Tibial artery (tissue), 4 donors: ENCODE data around the gene IGFLR1.
A peak's percentile ranks its signal among the peaks of the same experiment; 100 is the strongest.

Experiments used
- DNase-seq, 2 donors: peaks; one replicate each; pipeline ENCODE4 v3.0.0-alpha.2; 2019
- H3K27ac ChIP-seq, 2 donors: fragments of 200-600 bp; sonication (generic) in 1 of 2; 1 replicate in 1 of 2; 2 replicates in 1 of 2; pipeline ENCODE4 v1.5.1; 2018 to 2019; ENCODE audit warnings: mild to moderate bottlenecking in 1 of 2
- H3K27me3 ChIP-seq, 2 donors: fragments of 200-600 bp; sonication (generic) in 1 of 2; one replicate each; pipeline versions ENCODE4 v1.5.1 to v1.6.0; 2016 to 2019
- H3K36me3 ChIP-seq, 3 donors: fragments of 200-600 bp; sonication (generic) in 2 of 3; one replicate each; pipeline ENCODE4 v1.5.1; 2016 to 2019; ENCODE audit warnings: mild to moderate bottlenecking in 2 of 3
- H3K4me1 ChIP-seq, 4 donors: fragments of 200-600 bp; sonication (generic) in 2 of 4; 1 replicate in 3 of 4; 2 replicates in 1 of 4; pipeline ENCODE4 v1.5.1; 2016 to 2019
- H3K4me3 ChIP-seq, 2 donors: fragments of 200-600 bp; sonication (generic) in 1 of 2; 1 replicate in 1 of 2; 2 replicates in 1 of 2; pipeline ENCODE4 v1.5.1; 2018 to 2019; ENCODE audit warnings: mild to moderate bottlenecking in 2 of 2
- H3K9me3 ChIP-seq, 3 donors: fragments of 200-600 bp; sonication (generic) in 1 of 3; one replicate each; pipeline ENCODE4 v1.5.1; 2016 to 2019
- CTCF ChIP-seq, 2 experiments: fragments of 200-600 bp in 1 of 2; fragments of 450-650 bp in 1 of 2; IDR thresholded peaks; one replicate each; pipeline ENCODE4 v1.5.1; 2017 to 2019; ENCODE audit warnings: antibody characterized with exemption in 2 of 2, mild to moderate bottlenecking in 1 of 2, moderate library complexity in 1 of 2
- intact Hi-C: fragments of 100-400 bp; cut with DNase I; formaldehyde crosslinking; loops from one replicate; pipeline ENCODE4 v1.15.0; 2023; ENCODE audit warnings: low total_unique reads

IGFLR1 gene

GRCh38 chr19:35752746-35753350, 10.6 kb upstream of the IGFLR1 start:
- intact Hi-C loops = no loop called here
- TF ChIP-seq CTCF (IDR thresholded peaks at IDR 0.05) = no peak
- peaks cover 11 to 31% (median 29%) of the 10 kb centered on the region in 3 donors for H3K36me3 ChIP-seq
- no peaks in the 10 kb centered on the region for H3K9me3 ChIP-seq
- no peak overlapping the region for H3K4me3 ChIP-seq
- H3K4me1 ChIP-seq = peaks cover 5 to 52% (median 43%) of the 10 kb centered on the region in 4 donors
- no peak for DNase-seq
- no peaks in the 10 kb centered on the region for H3K27me3 ChIP-seq
- peak overlapping the region; percentile 13 to 100 for H3K27ac ChIP-seq

- Histone ChIP-seq H3K36me3 (peaks cover 11 to 31% (median 29%) of the 10 kb centered on the region in 3 donors), H3K27me3 (no peaks in the 10 kb centered on the region), H3K27ac (peak overlapping the region; percentile 13 to 100), H3K4me3 (no peak overlapping the region), H3K9me3 (no peaks in the 10 kb centered on the region), H3K4me1 (peaks cover 4 to 51% (median 40%) of the 10 kb centered on the region in 4 donors)
- DNase-seq = no peak
- TF ChIP-seq CTCF (IDR thresholded peaks at IDR 0.05) = no peak
- intact Hi-C loops = no loop called here
Observed at GRCh38 chr19:35751839-35752745, 9.8 kb upstream of the IGFLR1 start.

- H3K4me1 ChIP-seq = peaks cover 0 to 46% (median 38%) of the 10 kb centered on the region in 4 donors
- H3K27me3 ChIP-seq = no peaks in the 10 kb centered on the region
- TF ChIP-seq CTCF (IDR thresholded peaks at IDR 0.05) = no peak
- H3K9me3 ChIP-seq = no peaks in the 10 kb centered on the region
- H3K36me3 ChIP-seq = peaks cover 11 to 31% (median 29%) of the 10 kb centered on the region in 3 donors
- no peak for DNase-seq
- no peak overlapping the region for H3K4me3 ChIP-seq
- intact Hi-C loops = no loop called here
- H3K27ac ChIP-seq = peak overlapping the region; percentile 36 to 82
Observed at GRCh38 chr19:35750167-35750566, 7.9 kb upstream of the IGFLR1 start.

- Histone ChIP-seq H3K4me3 (peak within 1 kb of the TSS; percentile 65 to 92), H3K4me1 (peaks cover 0 to 47% (median 39%) of the 10 kb centered on the region in 4 donors), H3K9me3 (no peaks in the 10 kb centered on the region), H3K36me3 (peaks cover under 1 to 18% (median 18%) of the 10 kb centered on the region in 3 donors), H3K27me3 (no peaks in the 10 kb centered on the region), H3K27ac (peak within 1 kb of the TSS; percentile 82 to 91)
- peak in 1 of 2 experiments; percentile 43 for TF ChIP-seq CTCF (IDR thresholded peaks at IDR 0.05)
- DNase-seq = peak; percentile 100
- intact Hi-C loops = no loop called here
Observed at GRCh38 chr19:35748106-35749020, 6.1 kb upstream of the IGFLR1 start, which contains the start of gene LIN37. Gene LIN37 (plus strand): TSS chr19:35748576. CDS start chr19:35748725, 149 bp downstream.

- Histone ChIP-seq H3K4me1 (peaks cover 0 to 49% (median 39%) of the 10 kb centered on the region in 4 donors), H3K27me3 (no peaks in the 10 kb centered on the region), H3K36me3 (peaks cover 0 to 7% (median 0%) of the 10 kb centered on the region in 3 donors), H3K27ac (peak overlapping the region in 1 of 2 donors; percentile 98), H3K9me3 (no peaks in the 10 kb centered on the region), H3K4me3 (peak overlapping the region; percentile 80 to 96)
- no peak for TF ChIP-seq CTCF (IDR thresholded peaks at IDR 0.05)
- intact Hi-C loops = no loop called here
- DNase-seq = no peak
Observed at GRCh38 chr19:35746531-35746930, 4.3 kb upstream of the IGFLR1 start.
